ENCODE data around the gene SAMD13.

DNA sequence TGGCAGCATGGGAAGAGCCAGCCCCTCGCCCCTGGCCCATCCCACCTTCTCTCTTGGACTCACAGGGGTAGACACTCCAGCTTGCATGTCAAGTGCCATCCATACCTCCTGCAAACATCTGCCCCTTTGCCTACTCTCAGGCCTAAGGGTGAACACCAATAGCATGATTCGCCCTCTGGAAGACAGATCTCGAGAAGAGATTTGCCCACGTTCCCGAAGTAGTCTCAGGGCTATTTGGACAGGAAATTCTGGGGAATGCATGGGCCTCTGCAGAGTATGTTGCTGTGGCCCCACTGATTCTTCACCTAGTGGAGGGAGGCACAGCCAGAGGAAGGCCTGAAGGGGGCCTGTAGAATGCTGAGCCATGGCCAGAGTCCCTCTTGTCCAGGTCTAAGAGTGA is 66.9 kb downstream of the SAMD13 start:
- TF ChIP-seq, protein P1, sequence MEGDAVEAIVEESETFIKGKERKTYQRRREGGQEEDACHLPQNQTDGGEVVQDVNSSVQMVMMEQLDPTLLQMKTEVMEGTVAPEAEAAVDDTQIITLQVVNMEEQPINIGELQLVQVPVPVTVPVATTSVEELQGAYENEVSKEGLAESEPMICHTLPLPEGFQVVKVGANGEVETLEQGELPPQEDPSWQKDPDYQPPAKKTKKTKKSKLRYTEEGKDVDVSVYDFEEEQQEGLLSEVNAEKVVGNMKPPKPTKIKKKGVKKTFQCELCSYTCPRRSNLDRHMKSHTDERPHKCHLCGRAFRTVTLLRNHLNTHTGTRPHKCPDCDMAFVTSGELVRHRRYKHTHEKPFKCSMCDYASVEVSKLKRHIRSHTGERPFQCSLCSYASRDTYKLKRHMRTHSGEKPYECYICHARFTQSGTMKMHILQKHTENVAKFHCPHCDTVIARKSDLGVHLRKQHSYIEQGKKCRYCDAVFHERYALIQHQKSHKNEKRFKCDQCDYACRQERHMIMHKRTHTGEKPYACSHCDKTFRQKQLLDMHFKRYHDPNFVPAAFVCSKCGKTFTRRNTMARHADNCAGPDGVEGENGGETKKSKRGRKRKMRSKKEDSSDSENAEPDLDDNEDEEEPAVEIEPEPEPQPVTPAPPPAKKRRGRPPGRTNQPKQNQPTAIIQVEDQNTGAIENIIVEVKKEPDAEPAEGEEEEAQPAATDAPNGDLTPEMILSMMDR (IDR thresholded peaks at IDR 0.05), result no peak
- TF ChIP-seq EZH2 (IDR thresholded peaks at IDR 0.05; ENCODE audit: borderline replicate concordance, insufficient read depth, low read depth, low read length, poor library complexity, severe bottlenecking), result no peak

Measured in B cell (primary cell).